Measurements from ENCODE around the gene FRMD6.
"Not testable (repeated sequence)": the region's sequence is repeated elsewhere in the genome, so short reads cannot be mapped to it uniquely, and the experiment has no call there.

FRMD6 gene

DNA sequence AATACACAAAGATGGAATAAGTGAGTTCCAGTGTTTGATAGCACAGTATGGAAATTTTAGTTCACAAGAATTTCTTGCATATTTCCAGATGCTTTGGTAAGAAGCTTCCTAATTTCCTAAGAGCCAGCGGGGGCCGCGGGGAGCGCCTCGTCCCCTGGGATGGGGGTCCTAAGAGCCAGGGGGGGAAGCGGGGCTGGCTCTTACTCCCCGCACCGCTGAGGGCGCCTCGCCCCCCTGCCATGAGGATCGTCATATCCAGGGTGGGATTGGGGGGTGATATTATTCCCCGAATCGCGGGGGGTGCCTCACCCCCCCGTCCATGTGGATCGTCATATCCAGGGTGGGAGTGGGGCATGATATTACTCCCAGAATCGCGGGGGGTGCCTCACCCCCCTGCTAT is 108.2 kb downstream of the FRMD6 start:
- H3F3A ChIP-seq (ENCODE audit: insufficient read depth): no peaks in the 10 kb centered on the region
- H3K27ac ChIP-seq (ENCODE audit: low read depth, low read length): no peak overlapping the region
- H3K4me2 ChIP-seq (ENCODE audit: low read depth, low read length, poor library complexity, severe bottlenecking): no peak overlapping the region
- no peak overlapping the region for H2AFZ ChIP-seq (ENCODE audit: low read depth, low read length, severe bottlenecking)
- H3K9ac ChIP-seq (ENCODE audit: low read length): no peak overlapping the region
- H4K20me1 ChIP-seq (ENCODE audit: low read depth, low read length): no peaks in the 10 kb centered on the region
- H3K36me3 ChIP-seq (ENCODE audit: low read length): no peaks in the 10 kb centered on the region
- TF ChIP-seq EZH2phosphoT487 (conservative IDR thresholded peaks at IDR 0.05; ENCODE audit: low read length): no peak
- no peak overlapping the region for H3K4me3 ChIP-seq (ENCODE audit: insufficient read depth, low read length, poor library complexity, severe bottlenecking)
- H3K79me2 ChIP-seq (ENCODE audit: insufficient read depth, low read length): no peaks in the 10 kb centered on the region
- no peaks in the 10 kb centered on the region for H3K9me2 ChIP-seq (replicated peaks; ENCODE audit: insufficient read depth, low read length)
- H3K9me3 ChIP-seq (ENCODE audit: insufficient read depth, low read length): no peaks in the 10 kb centered on the region
- no peaks in the 10 kb centered on the region for H3K27me3 ChIP-seq (ENCODE audit: low read length)

DNA sequence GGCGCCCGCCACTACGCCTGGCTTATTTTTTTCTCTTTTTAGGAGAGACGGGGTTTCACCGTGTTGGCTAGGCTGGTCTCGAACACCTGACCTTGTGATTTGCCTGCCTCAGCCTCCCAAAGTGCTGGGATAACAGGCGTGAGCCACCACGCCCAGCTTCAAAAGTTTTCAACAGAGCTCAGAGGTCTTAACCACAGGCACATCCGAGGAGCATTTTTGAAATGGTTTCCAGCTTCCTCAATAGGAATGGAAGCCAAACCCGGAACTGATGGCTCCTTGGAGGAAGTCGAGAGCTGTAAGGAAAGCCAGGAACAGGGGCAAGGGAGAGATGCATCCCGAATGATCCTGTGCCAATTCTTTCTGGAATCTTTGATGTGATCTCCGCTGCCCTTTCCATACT is 114.0 kb downstream of the FRMD6 start:
- H3F3A ChIP-seq (ENCODE audit: insufficient read depth); H3K9ac ChIP-seq (ENCODE audit: low read length); H3K27me3 ChIP-seq (ENCODE audit: low read length); H3K9me3 ChIP-seq (ENCODE audit: insufficient read depth, low read length); H3K36me3 ChIP-seq (ENCODE audit: low read length); H3K27ac ChIP-seq (ENCODE audit: low read depth, low read length); H3K4me3 ChIP-seq (ENCODE audit: insufficient read depth, low read length, poor library complexity, severe bottlenecking); H3K4me2 ChIP-seq (ENCODE audit: low read depth, low read length, poor library complexity, severe bottlenecking); H3K79me2 ChIP-seq (ENCODE audit: insufficient read depth, low read length); H4K20me1 ChIP-seq (ENCODE audit: low read depth, low read length); H2AFZ ChIP-seq (ENCODE audit: low read depth, low read length, severe bottlenecking); H3K9me2 ChIP-seq (replicated peaks; ENCODE audit: insufficient read depth, low read length): not testable (repeated sequence)

DNA sequence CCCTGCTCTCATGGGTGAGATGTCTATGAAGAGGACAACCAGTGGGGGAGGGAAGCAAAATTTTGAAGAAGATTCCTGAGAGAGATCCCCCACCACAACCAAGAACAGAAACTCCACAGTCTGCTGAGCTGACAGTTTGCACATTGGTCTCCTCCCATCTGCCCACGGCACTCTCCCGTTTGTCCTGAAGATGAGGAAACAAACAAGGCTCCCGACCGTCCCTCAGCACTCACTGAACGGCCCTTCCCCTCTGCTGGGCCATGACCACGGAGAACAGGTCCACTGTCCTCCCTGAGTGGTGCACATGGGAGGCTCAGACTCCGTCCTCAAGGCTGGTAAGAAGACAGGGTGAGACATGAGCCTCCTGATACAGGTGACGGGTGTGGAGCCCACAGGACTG is 114.9 kb downstream of the FRMD6 start:
- H3K9ac ChIP-seq (ENCODE audit: low read length); H3K9me2 ChIP-seq (replicated peaks; ENCODE audit: insufficient read depth, low read length); H3K36me3 ChIP-seq (ENCODE audit: low read length); H3F3A ChIP-seq (ENCODE audit: insufficient read depth); H3K4me3 ChIP-seq (ENCODE audit: insufficient read depth, low read length, poor library complexity, severe bottlenecking); H2AFZ ChIP-seq (ENCODE audit: low read depth, low read length, severe bottlenecking); H3K27ac ChIP-seq (ENCODE audit: low read depth, low read length); H3K4me2 ChIP-seq (ENCODE audit: low read depth, low read length, poor library complexity, severe bottlenecking); H4K20me1 ChIP-seq (ENCODE audit: low read depth, low read length); H3K27me3 ChIP-seq (ENCODE audit: low read length); H3K79me2 ChIP-seq (ENCODE audit: insufficient read depth, low read length); H3K9me3 ChIP-seq (ENCODE audit: insufficient read depth, low read length): not testable (repeated sequence)

DNA sequence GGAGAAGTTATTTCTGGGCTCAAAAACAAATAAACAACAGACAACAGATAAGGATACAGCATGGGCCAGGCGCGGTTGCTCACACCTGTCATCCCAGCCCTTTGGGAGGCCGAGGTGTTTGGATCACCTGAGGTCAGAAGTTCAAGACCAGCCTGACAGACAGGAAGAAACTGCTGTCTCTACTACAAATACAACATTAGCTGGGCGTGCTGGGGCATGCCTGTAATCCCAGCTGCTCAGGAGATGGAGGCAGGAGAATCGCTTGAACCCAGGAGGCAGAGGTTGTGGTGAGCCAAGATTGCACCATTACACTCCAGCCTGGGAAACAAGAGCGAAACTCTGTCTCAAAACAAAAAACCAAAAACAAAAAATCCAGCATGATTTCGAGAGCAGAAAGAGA is 117.6 kb downstream of the FRMD6 start:
- H3F3A ChIP-seq (ENCODE audit: insufficient read depth); H3K9me2 ChIP-seq (replicated peaks; ENCODE audit: insufficient read depth, low read length); H3K4me2 ChIP-seq (ENCODE audit: low read depth, low read length, poor library complexity, severe bottlenecking); H3K27me3 ChIP-seq (ENCODE audit: low read length); H3K9me3 ChIP-seq (ENCODE audit: insufficient read depth, low read length); H3K79me2 ChIP-seq (ENCODE audit: insufficient read depth, low read length); H3K4me3 ChIP-seq (ENCODE audit: insufficient read depth, low read length, poor library complexity, severe bottlenecking); H2AFZ ChIP-seq (ENCODE audit: low read depth, low read length, severe bottlenecking); H3K27ac ChIP-seq (ENCODE audit: low read depth, low read length); H4K20me1 ChIP-seq (ENCODE audit: low read depth, low read length); H3K9ac ChIP-seq (ENCODE audit: low read length); H3K36me3 ChIP-seq (ENCODE audit: low read length): not testable (repeated sequence)

DNA sequence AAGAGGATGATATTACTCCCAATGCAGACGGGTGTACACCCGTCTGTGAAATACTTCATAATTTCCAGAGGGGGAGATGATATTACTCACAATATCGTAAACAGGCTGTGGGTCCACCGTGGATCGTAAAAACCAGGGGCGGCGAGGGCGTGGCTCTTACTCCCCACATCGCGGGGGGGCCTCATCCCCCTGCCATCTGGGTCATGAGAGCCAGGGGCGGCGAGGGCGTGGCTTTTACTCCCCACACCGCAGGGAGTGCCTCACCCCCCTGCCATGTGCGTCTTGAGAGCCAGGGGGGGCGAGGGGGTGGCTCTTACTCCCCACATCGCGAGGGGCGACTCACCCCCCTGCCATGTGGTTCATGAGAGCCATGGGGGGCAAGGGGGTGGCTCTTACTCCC is 122.5 kb downstream of the FRMD6 start:
- no peaks in the 10 kb centered on the region for H3K36me3 ChIP-seq (ENCODE audit: low read length)
- no peak overlapping the region for H3K4me2 ChIP-seq (ENCODE audit: low read depth, low read length, poor library complexity, severe bottlenecking)
- no peaks in the 10 kb centered on the region for H4K20me1 ChIP-seq (ENCODE audit: low read depth, low read length)
- no peak overlapping the region for H3K27ac ChIP-seq (ENCODE audit: low read depth, low read length)
- TF ChIP-seq, protein P1, sequence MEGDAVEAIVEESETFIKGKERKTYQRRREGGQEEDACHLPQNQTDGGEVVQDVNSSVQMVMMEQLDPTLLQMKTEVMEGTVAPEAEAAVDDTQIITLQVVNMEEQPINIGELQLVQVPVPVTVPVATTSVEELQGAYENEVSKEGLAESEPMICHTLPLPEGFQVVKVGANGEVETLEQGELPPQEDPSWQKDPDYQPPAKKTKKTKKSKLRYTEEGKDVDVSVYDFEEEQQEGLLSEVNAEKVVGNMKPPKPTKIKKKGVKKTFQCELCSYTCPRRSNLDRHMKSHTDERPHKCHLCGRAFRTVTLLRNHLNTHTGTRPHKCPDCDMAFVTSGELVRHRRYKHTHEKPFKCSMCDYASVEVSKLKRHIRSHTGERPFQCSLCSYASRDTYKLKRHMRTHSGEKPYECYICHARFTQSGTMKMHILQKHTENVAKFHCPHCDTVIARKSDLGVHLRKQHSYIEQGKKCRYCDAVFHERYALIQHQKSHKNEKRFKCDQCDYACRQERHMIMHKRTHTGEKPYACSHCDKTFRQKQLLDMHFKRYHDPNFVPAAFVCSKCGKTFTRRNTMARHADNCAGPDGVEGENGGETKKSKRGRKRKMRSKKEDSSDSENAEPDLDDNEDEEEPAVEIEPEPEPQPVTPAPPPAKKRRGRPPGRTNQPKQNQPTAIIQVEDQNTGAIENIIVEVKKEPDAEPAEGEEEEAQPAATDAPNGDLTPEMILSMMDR (IDR thresholded peaks at IDR 0.05; ENCODE audit: insufficient read depth, low read length, poor library complexity, severe bottlenecking): no peak
- no peak for TF ChIP-seq EZH2phosphoT487 (conservative IDR thresholded peaks at IDR 0.05; ENCODE audit: low read length)
- no peaks in the 10 kb centered on the region for H3K27me3 ChIP-seq (ENCODE audit: low read length)
- no peak overlapping the region for H2AFZ ChIP-seq (ENCODE audit: low read depth, low read length, severe bottlenecking)
- H3K9me2 ChIP-seq (replicated peaks; ENCODE audit: insufficient read depth, low read length): no peaks in the 10 kb centered on the region
- no peaks in the 10 kb centered on the region for H3F3A ChIP-seq (ENCODE audit: insufficient read depth)
- no peak overlapping the region for H3K4me3 ChIP-seq (ENCODE audit: insufficient read depth, low read length, poor library complexity, severe bottlenecking)
- no peaks in the 10 kb centered on the region for H3K9me3 ChIP-seq (ENCODE audit: insufficient read depth, low read length)
- H3K79me2 ChIP-seq (ENCODE audit: insufficient read depth, low read length): no peaks in the 10 kb centered on the region
- H3K9ac ChIP-seq (ENCODE audit: low read length): no peak overlapping the region
